ENCODE measurements around the gene CCDC88C.

CCDC88C gene

DNA sequence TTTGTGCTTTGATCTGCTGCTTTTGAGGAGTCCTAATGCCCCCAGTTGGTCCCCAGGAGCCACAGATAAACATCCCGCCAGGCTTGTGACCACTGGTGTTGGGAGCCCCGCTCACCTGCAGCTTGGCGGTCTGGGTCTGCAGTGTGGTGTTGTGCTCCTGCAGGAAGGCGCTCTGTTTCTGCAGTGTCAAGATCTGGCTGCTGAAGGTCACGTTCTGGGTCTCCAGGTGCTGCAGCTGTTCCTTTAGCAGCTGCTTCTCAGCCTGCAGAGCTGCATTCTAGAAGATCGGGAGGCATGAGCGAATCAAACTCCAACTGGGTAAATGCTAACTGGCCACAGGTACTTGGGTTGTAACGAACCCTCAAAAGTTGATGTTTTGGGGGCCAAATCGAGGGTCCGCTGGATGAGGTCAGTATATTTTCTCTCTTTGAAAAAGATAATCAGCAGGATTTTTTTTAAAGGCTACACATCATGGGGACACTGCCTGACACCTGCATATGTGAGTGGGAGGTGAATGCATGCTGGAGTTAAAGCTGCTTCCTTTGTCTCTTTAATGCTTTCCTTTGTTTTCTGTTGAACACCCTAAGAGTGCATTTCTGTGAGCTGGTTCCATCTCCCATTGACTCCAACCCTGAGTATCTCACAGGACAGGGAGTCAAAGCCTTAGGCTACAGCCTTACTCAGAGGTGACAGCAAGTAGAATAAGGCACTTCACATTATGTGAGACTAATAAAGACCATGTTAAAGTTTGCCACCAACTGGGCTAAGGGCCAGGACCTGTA lies 111.8 kb downstream of the CCDC88C start:
- DNase-seq, result no peak

DNA sequence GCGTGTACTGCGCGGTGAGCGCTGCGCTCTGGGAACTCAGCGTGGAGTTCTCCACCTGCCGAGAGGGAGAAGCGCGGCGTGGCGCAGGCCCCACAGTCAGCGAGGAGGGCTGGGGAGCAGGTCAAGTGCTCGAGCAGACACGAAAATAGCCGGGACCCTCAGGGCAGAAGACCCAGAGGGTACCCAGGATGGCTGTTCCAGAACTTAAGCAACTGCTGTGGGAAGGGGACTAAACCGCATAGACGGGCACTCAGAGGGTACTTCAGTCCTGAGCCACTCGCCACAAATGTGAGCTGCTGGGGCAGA lies 113.7 kb downstream of the CCDC88C start:
- DNase-seq, result no peak

- peak; percentile 16 for DNase-seq
Observed at GRCh38 chr14:91303091-91303923, 114.3 kb downstream of the CCDC88C start.

GRCh38 chr14:91302391-91302790 lies 115.2 kb downstream of the CCDC88C start:
- no peak for DNase-seq

DNA sequence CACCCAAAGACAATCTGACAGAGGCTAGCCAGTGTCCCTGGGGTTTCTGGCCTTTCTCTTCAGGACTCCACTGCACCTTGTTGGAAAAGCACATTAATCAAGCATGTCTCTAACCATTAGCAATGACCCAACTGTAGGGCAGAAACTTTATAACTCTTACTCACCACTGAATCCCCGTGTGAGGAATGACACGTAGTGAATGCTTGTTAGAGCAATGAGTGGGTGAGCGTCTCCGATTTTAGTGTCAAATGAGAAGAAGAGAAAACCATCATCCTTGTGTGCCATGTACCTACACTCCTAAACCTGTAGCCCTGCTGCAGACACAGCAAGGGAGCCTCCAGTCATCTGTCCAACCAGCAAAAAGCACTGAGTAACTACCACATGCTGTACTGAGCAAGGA lies 116.7 kb downstream of the CCDC88C start:
- no peak for DNase-seq

- no peak for DNase-seq
Observed at GRCh38 chr14:91300283-91300895, 117.2 kb downstream of the CCDC88C start.

DNA sequence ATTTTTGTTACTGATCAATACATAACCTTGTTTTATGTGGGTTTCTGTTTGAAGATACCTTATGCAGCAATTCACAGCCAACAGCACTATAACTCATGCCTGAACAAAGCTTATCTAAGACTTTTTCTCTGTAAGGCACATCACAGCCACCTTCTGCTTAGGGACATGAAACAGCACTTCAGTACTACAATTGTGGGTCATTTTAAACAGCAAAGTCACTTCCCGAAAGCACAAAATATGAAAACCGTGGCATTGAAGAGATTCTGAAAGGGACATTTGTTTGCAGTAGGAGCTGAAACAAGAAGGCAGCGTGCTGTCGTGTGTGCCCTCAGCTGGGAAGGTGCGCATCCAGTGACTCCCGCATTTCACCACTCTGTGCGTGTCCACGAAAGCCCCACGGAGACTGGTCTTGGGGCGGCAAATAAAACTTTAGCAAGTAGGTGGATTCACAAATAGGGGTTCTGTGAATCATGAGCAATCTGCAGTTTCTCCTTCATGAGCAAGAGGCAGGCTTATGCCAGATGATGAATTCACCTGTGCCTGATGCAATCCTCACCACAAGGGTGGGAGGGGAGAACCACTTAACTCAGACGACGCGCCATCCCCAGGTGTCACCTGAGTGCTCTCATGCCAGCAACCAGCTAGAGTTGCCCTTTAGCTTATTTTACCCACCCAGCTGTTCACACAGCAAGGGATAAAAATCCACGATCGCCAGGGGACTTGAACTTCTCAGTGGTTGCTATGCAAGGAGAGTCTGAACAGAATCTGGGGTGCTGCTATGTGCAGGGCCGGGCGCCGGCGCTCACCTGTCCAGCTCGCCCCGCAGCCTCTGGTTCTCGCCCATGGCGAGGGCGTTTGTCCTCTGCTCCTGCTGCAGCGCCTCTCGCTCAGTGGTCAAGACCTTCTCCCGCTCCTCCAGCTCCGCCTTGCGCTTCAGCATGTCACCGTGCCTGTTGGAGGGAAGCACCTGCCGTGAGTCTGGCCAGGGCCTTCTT lies 118.2 kb downstream of the CCDC88C start:
- no peak for DNase-seq

DNA sequence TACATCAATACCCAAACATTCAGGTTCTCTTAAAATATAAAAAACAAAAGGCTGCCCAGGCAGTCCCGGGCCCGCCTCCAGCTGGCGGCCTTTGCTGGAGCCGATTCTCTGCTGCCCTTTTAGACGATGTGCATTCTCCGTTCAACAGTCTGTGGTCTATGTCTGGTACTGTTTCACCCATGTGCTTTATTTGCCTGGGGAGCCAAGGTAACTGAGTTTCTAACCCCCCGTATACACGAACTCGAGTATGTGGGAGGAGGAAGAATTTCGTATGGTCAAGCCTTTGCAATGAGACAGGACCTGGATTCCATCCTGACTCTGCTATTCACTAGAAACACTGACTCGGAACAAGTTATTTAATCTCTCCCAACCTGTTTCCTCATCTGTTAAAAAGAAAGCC lies 119.0 kb downstream of the CCDC88C start:
- DNase-seq, result no peak

- no peak for DNase-seq
Observed at GRCh38 chr14:91297081-91297711, 120.4 kb downstream of the CCDC88C start.

- DNase-seq, result no peak
Observed at GRCh38 chr14:91295851-91296796, 121.5 kb downstream of the CCDC88C start.

DNA sequence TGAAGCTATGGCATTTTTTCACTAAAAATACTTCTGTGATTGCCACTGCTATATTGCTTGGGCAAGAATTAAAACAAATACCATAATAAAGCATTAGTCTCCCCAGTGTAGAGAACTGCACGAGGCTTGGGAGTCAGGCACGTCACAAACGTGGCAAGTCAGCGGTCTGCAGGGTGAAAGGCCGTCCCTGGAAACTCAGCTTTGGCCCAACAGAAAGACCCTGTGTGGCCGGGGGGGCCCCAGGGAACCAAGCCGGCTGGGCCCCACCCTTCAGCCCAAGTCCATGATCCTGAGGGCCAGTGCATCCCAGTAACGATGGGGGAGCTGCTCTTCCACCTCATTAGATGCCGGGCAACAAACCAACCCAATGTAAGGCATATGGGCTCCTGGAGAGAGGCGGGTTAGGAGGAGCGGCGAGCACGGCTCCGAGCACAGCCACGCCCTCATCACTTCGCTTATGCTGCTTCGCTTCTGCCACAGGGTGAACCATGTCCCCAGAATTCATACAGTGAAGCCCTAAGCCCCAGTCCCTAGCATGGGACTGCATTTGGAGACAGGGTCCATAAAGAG lies 122.3 kb downstream of the CCDC88C start:
- DNase-seq, result no peak

DNA sequence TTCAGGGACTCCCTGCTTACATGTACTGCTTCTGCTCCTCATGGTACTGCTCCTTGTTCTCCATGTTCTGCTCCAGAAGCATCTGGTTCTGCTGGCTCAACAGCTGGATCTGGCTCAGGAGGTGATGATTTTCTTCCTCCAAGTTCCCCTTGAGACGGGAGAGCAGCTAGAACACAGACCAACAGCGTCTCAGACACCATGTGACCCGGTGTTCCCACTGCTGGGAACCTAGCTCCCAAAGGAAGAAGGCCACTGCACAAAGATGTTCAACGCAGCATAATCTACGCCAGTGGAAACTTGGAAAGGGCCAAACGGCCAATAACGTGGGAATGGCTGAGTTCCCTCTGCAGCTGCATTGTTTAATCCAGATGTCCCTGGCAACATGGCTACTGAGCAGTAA lies 123.5 kb downstream of the CCDC88C start:
- DNase-seq, result no peak

DNA sequence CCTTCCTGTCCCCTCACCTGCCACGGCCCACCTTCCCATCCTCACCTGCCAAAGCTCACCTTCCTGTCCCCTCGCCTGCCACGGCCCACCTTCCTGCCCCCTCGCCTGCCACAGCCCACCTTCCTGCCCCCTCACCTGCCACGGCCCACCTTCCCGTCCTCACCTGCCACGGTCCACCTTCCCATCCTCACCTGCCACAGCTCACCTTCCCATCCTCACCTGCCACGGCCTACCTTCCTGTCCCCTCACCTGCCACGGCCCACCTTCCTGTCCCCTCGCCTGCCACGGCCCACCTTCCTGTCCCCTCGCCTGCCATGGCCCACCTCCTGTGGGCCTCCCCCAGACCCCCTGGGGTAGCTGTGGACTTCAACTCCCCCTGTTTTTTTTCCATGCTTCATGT lies 124.3 kb downstream of the CCDC88C start:
- no peak for DNase-seq

DNA sequence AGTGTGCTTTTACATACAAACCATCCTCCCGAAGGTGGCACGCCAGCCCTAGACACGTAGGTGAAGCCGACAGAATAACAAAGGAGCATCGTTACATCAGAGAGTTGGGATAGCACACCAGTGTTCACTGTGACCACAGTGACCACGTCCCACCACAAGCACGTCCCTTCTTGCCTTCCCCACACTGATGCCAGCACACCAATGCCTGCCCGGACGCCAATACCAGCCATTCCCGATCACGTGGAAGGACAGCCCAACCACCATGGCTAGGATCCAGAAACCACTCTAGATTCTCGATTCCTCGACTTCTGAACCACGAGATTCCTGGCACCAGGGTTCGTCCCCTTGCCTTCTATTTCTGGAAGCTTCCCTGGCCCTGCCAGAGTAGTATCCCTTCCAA lies 125.1 kb downstream of the CCDC88C start:
- DNase-seq, result no peak

GRCh38 chr14:91291786-91292405 lies 125.7 kb downstream of the CCDC88C start:
- no peak for DNase-seq

GRCh38 chr14:91290986-91291385 lies 126.6 kb downstream of the CCDC88C start:
- DNase-seq, result no peak

- no peak for DNase-seq
Observed at GRCh38 chr14:91289464-91289863, 128.2 kb downstream of the CCDC88C start.

- no peak for DNase-seq
Observed at GRCh38 chr14:91288876-91289275, 128.7 kb downstream of the CCDC88C start.

DNA sequence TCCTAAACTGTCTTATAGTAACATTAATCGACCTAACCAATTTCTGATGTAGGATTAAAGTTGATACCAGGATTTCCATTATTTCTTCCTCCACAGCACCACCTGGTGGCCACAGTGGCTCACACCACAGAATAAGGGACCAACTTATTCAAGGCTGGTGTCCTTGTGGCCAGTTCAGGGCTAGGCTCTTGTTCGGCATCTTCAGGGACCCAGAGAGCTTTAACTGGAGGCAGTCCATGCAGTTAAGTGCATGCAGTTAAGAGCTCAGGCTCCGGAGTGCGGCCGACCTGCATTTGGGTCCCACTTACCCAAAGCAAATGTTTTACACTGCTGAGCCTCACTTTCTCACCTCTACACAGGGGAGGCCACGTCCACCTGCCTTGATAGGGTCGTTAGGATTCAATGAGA lies 131.1 kb downstream of the CCDC88C start:
- DNase-seq, result peak; percentile 75
